CD4-positive, alpha-beta T cell treated with Interleukin-1 beta for 1 hour (primary cell): ENCODE results near the gene VPS37B.

Experiments used
- DNase-seq, 2 donors: peaks; one replicate each; pipeline ENCODE4 v3.0.0-alpha.2; 2020 to 2022

VPS37B gene

DNA sequence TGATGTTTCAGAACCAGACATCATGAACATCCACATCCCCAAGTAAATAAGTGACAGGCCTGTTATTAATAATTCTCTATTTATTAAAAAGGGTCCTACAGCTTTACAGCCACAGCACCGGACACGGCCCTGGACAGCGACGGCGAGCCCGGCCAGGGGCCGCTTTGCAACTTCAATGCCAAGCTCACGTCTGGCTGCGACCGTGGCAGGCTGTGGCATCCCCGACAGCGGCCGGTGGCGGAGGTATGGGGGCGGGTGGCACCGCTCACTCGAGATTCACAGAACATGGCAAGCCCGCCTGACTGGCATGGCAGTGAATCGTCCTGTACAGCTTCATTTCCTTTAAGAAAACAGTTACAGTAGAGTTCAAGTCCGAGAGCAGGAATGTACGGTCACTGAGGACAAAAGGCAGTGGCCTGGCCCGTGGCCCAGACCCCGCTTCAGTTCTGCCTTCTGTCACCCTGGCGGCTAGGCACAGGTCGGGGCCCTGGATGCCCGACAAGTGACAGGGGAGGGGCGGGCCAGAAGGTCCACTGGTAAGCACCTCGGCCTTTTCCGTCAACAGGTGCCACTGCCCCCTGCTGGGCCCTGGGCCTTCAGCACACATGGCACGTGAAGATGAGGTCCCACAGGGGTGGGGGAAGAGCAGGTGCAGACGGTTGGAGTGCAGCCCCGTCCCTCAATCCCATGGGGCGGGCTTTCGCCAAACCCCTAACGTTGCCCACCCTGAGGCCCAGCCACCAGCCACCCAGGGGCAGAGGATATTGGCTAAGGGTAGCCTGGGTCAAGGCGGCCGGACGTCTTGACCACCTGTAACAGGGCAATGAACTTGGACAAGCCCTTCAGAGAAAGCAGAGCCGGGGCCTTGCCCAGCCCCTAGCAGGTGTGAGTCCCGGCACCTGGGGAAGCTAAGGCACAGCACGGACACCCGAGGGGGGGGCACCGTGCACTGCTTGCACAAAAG lies 30.4 kb downstream of the VPS37B start:
- peak in 1 of 2 donors; percentile 35 for DNase-seq

DNA sequence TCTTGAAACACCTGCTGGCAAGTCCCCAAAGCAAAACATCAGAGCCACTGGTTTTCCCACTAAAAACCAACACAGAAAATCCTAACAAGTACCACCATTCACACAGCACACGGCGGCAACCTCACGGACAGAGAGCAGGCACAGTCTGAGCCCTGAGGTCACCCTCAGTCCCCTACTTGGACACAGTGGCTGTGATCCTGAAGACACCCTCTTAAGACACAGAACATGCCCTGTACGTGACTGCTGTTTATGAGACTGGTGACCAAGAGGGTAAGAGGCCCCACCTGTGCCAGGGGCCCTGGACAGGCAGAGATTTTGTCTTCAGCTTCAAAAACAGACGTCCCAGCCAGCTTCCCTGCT lies 31.1 kb downstream of the VPS37B start:
- DNase-seq = no peak

DNA sequence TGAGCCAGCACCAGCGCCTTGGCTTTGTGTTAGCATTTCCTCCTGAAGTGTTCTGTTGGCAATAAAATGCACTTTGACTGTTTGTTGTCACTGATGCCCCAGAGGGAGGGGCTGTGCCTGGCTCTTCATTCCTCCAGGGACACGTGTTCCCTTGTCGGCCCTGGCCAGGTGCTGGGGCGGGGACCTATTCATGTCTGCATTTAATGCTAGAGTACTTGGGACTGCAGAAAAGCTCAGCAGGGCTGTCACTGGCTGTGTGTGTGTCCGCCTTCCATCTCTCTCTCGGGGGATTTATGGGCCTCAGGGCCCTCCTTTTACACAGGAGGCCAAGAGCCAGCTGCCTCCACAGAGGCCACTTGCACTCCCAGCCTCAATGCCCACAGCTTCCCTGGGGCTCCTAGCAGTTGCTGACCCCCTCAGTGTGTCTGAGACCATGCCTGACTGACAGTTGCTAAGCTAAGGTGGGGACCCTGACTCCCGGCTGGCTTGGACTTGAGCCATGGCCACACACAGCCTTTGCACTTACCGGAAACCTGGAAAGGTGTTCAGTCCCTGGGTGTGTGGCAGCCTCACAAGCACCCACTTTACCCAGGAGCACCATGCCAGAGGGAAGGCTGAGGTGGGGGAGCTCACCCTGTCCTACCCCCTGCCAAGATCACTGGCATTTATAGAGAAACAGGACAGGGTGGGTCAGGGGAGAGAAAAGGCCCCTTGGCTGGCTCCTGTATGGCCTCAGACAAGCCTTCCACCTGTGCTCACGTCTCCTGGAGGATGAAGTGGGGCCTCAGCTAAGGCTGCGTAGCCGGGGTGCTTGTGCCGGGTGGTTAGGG lies 32.8 kb downstream of the VPS37B start:
- no peak for DNase-seq

DNA sequence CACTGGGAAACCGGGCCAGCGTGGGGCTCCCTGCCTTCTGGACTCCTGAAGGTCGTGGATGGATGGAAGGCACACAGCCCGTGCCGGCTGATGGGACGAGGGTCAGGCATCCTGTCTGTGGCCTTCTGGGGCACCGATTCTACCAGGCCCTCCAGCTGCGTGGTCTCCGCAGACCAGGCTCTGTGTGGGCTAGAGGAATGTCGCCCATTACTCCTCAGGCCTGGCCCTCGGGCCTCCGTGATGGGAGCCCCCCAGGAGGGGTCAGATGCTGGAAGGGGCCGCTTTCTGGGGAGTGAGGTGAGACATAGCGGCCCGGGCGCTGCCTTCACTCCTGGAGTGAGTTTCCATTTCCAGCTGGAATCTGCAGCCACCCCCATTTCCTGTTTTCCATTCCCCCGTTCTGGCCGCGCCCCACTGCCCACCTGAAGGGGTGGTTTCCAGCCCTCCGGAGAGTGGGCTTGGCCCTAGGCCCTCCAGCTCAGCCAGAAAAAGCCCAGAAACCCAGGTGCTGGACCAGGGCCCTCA lies 33.8 kb downstream of the VPS37B start:
- no peak for DNase-seq

DNA sequence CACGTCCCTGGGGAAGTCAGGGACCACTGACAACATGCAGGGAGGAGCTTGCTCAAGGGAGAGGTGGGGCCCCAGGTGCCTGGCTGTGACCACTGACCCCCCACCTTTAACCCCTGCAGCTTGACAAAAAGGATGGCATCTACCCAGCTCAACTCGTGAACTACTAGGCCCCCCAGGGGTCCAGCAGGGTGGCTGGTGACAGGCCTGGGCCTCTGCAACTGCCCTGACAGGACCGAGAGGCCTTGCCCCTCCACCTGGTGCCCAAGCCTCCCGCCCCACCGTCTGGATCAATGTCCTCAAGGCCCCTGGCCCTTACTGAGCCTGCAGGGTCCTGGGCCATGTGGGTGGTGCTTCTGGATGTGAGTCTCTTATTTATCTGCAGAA lies 34.3 kb downstream of the VPS37B start:
- no peak for DNase-seq

DNA sequence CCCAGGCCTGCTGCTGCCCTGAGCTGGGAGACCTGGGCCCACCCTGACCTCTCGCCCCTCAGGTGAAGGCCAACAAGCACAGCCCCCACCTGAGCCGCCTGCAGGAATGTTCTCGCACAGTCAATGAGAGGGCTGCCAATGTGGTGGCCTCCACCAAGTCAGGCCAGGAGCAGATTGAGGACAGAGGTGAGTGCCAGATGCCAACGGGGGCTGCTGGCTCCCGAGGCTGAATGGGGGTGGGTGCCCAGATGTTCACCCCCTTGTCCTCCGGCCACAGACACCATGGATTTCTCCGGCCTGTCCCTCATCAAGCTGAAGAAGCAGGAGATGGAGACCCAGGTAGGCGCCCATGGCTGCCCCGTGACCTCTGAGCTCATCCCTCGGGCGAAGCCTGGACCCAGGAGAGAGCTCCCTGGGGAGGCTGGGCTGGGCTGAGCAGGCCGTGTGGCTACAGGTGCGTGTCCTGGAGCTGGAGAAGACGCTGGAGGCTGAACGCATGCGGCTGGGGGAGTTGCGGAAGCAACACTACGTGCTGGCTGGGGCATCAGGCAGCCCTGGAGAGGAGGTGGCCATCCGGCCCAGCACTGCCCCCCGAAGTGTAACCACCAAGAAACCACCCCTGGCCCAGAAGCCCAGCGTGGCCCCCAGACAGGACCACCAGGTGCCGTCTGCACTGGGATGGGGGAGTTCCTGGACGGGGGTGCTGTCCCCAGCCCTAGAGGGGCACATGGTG lies 34.9 kb downstream of the VPS37B start:
- no peak for DNase-seq

DNA sequence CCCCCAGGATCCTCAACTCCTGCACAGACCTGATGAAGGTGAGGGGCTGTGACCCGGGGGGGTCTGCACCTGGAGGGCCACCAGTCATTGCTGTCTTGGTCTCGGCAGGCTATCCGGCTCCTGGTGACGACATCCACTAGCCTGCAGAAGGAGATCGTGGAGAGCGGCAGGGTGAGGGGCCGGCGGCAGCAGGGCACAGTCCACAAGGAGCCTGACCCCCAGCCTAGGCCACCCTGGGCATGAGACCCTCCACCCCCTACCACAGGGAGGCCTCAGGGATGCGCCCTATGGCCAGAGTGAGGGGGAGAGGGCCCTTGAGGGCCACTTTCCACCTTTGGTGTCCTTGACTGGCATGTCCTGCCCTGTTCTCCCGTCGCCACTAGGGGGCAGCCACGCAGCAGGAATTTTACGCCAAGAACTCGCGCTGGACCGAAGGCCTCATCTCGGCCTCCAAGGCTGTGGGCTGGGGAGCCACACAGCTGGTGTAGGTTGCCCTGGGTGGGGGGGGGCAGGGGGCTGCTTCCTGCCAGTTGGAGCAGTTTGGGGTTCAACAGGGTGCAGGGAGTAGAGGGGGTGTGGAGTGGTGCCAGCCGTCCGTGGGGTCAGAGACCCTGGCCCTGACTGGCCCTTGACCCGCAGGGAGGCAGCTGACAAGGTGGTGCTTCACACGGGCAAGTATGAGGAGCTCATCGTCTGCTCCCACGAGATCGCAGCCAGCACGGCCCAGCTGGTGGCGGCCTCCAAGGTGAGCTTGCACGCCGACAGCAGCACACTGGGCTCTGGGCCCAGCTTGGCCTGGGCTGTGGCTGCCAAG lies 35.7 kb downstream of the VPS37B start:
- DNase-seq = peak; percentile 80 to 81

DNA sequence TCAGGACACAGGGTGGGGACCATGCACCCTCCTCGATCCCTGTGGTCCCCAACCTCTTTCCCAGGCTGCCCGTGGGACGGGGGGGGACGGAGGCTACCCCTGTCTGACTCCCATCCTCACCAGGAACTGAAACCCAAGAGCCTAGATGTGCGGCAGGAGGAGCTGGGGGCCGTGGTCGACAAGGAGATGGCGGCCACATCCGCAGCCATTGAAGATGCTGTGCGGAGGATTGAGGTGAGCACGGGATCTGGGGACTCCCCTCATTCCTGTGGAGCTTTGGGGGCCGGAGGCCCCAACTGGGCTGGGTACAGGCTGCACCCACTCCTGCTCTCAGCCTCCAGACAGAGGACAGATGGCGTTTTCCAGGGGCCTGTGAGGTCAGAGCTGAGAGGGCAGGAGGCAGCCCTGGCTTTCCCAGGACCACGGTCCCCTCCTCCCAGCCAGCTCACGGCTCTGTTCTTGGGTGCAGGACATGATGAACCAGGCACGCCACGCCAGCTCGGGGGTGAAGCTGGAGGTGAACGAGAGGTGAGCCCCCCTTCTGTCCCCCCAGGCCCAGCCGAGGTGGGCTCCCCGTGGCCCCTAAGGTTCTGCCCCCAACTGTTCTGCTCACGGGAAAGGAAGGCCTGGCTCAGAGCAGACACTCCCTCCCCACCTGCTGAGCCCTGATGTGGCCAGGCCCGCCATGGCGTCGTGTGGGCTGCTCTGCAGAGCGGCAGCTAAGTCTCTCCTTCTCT lies 36.5 kb downstream of the VPS37B start:
- no peak for DNase-seq

DNA sequence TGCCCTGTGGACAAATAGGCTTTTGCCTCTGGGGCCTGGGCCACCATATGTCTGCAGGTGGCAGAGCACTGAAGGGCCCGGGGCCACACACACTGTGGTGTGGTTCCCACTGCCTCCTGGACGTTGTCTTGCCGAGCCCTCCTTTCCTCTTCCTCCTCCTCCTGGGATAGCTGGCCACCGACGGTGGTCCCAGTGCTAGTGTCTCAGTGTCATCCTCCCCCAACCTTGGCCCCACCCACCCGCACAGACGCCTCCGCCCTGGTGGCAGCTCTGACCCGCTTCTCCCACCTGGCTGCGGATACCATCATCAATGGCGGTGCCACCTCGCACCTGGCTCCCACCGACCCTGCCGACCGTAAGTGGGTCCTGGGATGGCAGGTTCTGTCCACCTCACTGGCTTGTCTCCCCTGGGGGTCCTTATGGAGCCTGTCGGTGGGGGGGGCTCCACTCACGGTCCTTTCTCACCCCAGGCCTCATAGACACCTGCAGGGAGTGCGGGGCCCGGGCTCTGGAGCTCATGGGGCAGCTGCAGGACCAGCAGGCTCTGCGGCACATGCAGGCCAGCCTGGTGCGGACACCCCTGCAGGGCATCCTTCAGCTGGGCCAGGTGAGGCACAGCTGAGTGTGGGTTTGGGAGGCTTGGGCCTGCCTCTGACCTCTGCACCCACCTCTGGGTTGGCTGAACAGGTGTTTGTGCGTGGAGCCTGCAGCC lies 37.2 kb downstream of the VPS37B start:
- no peak for DNase-seq

DNA sequence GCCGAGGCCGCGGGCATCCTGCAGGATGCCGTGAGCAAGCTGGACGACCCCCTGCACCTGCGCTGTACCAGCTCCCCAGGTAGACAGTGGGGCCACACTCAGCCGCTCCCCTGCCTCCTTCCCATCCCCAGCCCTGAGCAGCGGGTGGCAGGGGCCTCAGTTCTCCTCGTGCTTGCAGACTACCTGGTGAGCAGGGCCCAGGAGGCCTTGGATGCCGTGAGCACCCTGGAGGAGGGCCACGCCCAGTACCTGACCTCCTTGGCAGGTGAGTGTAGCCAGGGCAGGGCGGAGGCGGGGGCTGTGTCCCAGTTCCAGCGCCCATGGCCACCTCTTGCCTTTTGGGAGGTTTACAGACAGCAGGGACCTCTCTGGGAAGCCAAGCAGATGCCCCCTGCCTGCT lies 37.8 kb downstream of the VPS37B start:
- no peak for DNase-seq

DNA sequence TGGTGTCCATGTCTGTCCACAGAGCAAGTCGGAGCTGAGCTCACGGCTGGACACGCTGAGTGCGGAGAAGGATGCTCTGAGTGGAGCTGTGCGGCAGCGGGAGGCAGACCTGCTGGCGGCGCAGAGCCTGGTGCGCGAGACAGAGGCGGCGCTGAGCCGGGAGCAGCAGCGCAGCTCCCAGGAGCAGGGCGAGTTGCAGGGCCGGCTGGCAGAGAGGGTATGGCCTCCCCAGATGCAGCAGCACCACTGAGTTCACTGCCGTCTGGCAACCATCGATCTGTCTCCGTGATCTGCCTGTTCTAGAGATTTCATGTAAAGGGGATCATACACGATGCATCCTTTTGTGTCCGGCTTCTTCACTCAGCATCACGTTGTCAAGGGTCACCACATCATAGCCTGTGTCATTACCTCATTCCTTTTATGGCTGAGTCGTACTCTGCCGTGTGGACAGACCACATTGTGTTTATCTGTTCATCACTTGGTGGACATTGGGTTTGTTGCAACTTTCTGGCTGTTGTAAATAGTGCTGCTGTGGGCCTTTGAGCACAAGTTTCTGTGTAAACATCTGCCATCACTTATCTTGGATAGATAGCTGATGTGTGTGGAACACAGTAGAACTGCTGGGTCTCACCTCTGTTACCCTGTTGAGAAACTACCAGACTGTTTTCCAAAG lies 38.8 kb downstream of the VPS37B start:
- DNase-seq = no peak

DNA sequence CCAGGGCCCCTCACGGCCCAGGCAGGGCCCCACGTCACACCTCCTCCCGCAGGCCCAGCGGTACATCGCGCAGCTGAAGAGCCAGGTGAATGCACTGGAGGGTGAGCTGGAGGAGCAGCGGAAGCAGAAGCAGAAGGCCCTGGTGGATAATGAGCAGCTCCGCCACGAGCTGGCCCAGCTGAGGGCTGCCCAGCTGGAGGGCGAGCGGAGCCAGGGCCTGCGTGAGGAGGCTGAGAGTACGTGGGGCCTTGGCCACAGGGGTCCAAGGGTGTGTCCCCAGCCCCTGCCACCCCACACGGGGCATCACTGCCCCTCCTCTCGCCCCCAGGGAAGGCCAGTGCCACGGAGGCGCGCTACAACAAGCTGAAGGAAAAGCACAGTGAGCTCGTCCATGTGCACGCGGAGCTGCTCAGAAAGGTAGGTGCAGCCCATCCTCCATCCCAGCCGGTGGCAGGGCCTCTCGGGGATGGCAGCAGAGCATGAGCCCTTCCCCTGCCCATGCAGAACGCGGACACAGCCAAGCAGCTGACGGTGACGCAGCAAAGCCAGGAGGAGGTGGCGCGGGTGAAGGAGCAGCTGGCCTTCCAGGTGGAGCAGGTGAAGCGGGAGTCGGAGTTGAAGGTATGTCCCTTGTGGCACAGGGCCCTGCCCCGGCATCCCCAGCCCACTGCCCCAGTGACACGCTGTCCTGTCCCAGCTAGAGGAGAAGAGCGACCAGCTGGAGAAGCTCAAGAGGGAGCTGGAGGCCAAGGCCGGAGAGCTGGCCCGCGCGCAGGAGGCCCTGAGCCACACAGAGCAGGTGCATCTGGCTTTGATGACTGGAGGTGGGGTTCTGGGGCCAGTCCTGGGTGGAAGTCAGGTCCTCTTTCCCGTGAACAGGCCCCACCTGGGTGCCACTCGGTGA lies 39.7 kb downstream of the VPS37B start:
- no peak for DNase-seq

DNA sequence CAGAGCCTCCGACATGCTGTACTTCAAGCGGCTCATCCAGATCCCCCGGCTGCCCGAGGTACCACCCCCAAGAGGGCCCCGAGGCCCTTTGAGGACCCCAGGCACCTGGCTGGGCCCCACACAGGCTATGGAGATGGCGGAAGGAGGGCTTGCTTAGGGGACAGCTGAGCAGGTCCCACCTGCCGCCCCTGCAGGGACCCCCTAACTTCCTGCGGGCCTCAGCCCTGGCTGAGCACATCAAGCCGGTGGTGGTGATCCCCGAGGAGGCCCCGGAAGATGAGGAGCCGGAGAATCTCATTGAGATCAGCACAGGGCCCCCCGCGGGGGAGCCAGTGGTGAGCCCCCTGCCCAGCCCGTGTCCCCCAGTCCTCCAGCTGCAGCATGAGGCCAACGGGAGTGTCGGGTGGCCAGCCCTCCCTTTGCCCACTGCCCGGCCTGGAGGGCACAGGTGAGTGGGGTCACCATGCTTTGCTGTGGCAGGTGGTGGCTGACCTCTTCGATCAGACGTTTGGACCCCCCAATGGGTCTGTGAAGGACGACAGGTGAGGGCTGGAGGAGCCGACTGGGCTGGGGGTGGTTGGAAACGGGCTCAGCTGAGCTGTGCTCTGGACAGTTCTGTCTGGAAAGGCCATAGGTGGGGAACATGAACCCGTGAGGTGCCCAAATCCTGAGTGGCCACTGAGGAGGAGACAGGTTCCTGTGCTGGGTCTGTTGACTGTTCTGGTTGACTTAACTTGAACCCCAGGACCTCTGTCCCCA lies 40.7 kb downstream of the VPS37B start:
- DNase-seq = no peak

DNA sequence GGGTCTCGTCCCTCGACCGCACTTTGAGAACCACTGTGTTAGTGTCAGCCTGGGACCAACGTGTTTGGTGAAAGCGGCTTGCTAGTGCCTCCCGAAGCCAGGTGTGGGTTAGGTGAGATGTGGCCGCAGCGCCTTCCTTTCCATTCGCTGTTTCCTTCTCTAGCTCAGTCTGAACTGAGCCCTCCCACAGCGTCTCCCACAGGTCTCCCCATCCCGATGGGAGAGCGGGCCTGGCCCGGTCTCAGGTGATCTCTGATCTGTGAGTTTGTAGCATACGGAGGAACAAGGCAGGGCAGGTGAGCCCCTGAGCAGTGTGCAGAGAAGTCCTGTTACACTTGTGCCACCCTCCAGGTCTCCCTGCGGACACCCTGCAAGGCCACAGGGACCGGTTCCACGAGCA lies 41.4 kb downstream of the VPS37B start:
- no peak for DNase-seq

DNA sequence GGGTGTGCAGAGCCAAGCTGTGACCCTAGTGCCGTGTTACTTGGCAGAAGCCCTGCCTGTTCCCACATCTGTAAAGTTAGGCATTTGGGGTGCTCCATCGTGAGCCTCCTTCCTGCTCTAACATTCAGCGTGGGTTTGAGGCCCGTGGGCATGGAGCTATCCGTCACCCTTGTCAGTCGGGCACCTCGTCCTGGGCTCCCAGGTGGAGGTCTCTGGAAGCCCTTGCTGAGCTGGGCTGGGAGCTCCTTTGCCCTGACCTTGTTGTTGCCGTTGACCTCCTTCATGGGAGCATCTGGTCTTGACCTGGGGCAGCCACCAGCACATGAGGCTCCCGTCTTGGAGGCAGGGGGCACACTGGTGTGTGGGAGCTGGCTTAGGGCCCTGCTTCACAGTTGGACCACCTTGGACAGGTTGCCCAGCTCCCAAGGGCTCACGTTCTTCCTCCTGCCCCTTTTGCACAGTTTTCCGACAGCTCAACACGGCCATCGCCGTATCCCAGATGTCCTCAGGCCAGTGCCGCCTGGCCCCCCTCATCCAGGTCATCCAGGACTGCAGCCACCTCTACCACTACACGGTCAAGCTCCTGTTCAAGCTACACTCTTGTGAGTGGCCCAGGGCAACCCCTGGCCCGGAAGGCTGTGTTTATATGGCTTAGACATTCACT lies 42.2 kb downstream of the VPS37B start:
- no peak for DNase-seq

DNA sequence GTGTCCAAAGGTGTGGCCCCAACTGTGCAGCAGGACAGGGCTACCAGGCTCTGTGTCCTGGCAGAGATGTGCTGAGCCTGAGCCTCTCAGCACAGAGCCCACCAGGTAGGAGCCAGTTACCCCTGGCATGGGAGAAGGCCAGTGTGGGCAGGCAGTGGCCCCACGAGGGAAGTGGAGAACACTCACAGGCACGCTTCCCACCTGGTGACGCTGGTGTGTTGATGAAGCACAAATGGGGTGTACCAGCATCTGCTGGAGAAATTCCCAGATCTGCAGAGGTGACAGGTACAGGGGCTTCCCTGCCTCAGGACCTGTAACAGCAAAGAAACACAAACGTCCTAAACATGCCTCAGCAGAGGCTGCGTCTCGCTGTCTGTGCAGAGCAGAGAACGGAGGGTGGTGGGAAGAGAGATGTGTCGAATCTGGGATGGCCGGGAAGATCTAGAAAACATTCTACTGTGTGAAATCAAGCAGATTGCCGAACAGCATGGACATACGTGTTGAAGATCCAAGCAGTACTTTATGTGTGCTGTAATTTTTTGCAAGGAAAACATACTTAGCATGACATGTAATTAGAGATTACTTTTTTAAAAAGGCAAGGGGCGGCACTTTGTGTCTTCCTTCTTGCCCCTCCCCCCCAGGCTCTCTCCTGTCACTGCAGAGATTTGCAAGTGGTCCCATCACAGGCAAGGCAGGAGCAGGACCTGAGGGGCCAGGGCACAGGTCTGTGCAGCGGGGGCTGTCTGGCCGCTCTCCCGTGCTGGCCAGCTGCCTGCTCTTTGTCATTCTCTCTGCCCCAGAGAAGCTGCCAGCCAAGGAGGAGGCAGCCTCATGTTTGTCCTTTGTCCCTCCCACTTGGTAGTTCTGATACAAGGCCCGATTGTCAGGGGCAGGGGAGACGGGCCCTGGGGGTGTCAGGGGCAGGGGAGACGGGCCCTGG lies 43.3 kb downstream of the VPS37B start:
- DNase-seq = no peak

DNA sequence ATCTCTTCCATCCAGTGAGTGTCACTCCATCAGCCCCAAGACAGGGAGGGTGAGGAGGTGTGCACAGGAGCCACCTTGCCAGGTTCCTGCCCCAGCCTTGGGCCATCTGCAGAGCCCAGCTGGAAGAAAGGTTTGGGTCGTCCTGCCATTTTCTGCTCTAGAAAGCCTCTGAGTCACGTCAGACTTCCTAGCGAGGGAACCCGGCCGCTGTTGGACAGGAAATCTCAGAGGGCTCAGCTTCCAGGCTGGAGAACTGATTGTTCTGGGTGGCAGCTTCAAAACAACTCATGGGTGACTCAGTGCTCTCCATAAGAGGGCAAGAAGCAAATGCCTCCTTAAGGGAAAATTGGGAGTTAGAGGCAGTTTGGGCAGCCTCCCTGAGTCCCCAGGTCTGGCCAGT lies 44.1 kb downstream of the VPS37B start:
- no peak for DNase-seq
